B cell (primary cell): ENCODE data around the gene GH2.
"Not testable (repeated sequence)": the region's sequence is repeated elsewhere in the genome, so short reads cannot be mapped to it uniquely, and the experiment has no call there.

Experiments used
- CTCF ChIP-seq: fragments of 200-600 bp; IDR thresholded peaks from one replicate; pipeline ENCODE4 v1.8.0; 2022; ENCODE audit warnings: antibody characterized with exemption, mild to moderate bottlenecking
- EZH2 ChIP-seq: IDR thresholded peaks from 2 replicates; pipeline ENCODE4 v1.6.1; 2012; ENCODE audit warnings: borderline replicate concordance, low read depth, mild to moderate bottlenecking, moderate library complexity, low read length; ENCODE audit not compliant: insufficient read depth, poor library complexity, severe bottlenecking

- TF ChIP-seq CTCF, EZH2: not testable (repeated sequence)
Measured at GRCh38 chr17:63843387-63843888, 38.3 kb downstream of the GH2 start.
